Parietal lobe (tissue), 2 donors: ENCODE measurements around the gene RNF157. TPM values are rescaled to one million over a fixed set of nuclear protein-coding genes. Genes with fewer than 3 reads are reported as not detected.

Source experiments
- small RNA-seq: library from RNA; depleted of rRNA; stranded (forward); fragments of <200 nt; gene quantifications from one replicate; pipeline ENCODE3, GENCODE V24; 2014; ENCODE audit warnings: low replicate concordance
- total RNA-seq: library from RNA; depleted of rRNA; stranded (reverse); fragments of >200 nt; gene quantifications from one replicate; pipeline ENCODE4 v1.2.3, GENCODE V29; 2014

The RNF157 gene
- total RNA-seq, result 37.6 TPM

GRCh38 chr17:76240461-76241203 is at the start of gene RNF157:
Gene RNF157, minus strand, starts transcription at chr17:76240493. Its CDS starts 253 bp downstream, at chr17:76240240.

GRCh38 chr17:76264755-76265623 is 24.7 kb upstream of the RNF157 start, which contains the start of gene UBALD2:
Gene UBALD2, plus strand, starts transcription at chr17:76265348. Its CDS starts 158 bp downstream, at chr17:76265506.

DNA sequence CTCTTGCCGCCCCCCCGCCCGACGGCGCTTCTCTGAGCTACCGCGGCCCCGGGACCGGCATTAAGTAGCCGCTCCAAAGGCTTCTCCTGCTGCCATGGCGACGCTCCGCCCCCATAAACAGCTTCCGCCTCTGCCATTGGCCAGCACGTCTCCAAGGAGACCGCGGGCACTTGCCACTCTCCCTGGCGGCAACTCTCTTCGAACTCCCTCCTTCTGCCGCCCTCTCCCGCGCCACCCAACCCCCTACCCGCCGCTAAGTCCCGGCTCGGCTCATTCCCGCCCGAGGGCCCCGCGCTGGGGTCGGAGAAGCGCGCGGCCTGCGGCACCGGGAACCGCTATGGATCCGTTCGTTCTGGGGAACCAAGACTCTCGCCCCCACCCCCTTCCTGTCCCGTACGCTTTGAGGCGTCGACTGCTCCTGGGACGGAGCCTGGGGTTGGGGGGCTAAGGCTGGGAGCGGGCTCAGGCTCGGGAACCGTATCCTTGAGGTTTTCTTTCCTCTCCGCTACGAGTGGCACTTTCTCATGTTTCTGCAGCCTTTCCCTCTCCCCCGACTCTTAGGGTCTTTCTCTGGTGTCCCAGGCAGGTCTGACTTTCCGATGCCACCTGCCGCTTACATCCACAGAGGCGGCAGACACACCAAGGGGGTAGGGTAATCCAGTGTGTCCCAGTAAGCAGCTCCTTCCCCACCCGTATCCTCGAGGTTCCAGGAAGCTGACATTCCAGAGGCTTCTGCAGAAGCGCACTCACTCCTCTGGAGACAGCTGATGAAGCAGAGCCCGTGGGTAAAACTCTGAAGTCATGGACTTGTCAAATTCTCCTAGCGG is 98.9 kb downstream of the RNF157 start, which contains the start of gene FOXJ1:
TSS of gene FOXJ1 (minus strand) at position 34 of the 827 bp plus-strand sequence. CDS start 850 bp downstream, outside the sequence.

GRCh38 chr17:76103274-76104139 is 136.8 kb downstream of the RNF157 start, which contains the start of gene EXOC7:
Gene EXOC7, minus strand, starts transcription at chr17:76103787. Its CDS starts 95 bp downstream, at chr17:76103692.

Small RNA genes within 50 kb of the gene (small RNA-seq; reads per million reads assigned to genes)
- gene ATP5MGP6 (not detected), gene MIR6868 (0.34 reads per million, percentile 18 among the genes with 10 or more reads in this experiment)

Other genes starting within 250 kb of the RNF157 start
- 3.1 TPM for gene CDK3, start 239.6 kb downstream of the RNF157 start, total RNA-seq
- gene EVPL, start 213.2 kb downstream of the RNF157 start, total RNA-seq, result not detected
- gene SRP68, start 168.0 kb downstream of the RNF157 start, total RNA-seq, result 28.2 TPM
- not detected for gene GALR2, start 165.7 kb downstream of the RNF157 start, total RNA-seq
- gene ZACN, start 161.3 kb downstream of the RNF157 start, total RNA-seq, result not detected
- gene EXOC7, start 136.7 kb downstream of the RNF157 start, total RNA-seq, result 193 TPM
- 3.8 TPM for gene FOXJ1, start 99.2 kb downstream of the RNF157 start, total RNA-seq
- gene UBALD2, start 24.9 kb upstream of the RNF157 start, total RNA-seq, result 6.3 TPM
- gene QRICH2, start 67.8 kb upstream of the RNF157 start, total RNA-seq, result 16.6 TPM
- 86.7 TPM for gene PRPSAP1, start 113.4 kb upstream of the RNF157 start, total RNA-seq
- gene SPHK1, start 144.1 kb upstream of the RNF157 start, total RNA-seq, result 0.94 TPM
- 51.6 TPM for gene UBE2O, start 212.7 kb upstream of the RNF157 start, total RNA-seq
- gene AANAT, start 227.1 kb upstream of the RNF157 start, total RNA-seq, result not detected